KMS-11 (cell line): ENCODE results near the gene SRPRB.
A peak's percentile ranks its signal among the peaks of the same experiment; 100 is the strongest.

Source experiments
- H2AFZ ChIP-seq: fragments of 200-600 bp; sonication (generic); 2 replicates; pipeline ENCODE4 v1.6.1; 2016; ENCODE audit warnings: antibody characterized with exemption, mixed run types, low read depth
- H3K27ac ChIP-seq: fragments of 200-600 bp; sonication (generic); 2 replicates; pipeline ENCODE4 v1.6.1; 2016; ENCODE audit warnings: mild to moderate bottlenecking, mixed run types
- H3K27me3 ChIP-seq: fragments of 200-600 bp; sonication (generic); 2 replicates; pipeline ENCODE4 v1.6.1; 2017; ENCODE audit warnings: mild to moderate bottlenecking, low read depth, mixed run types, moderate library complexity; ENCODE audit not compliant: insufficient read depth
- H3K36me3 ChIP-seq: fragments of 200-600 bp; sonication (generic); 2 replicates; pipeline ENCODE4 v1.6.1; 2017; ENCODE audit warnings: mild to moderate bottlenecking, mixed run types; ENCODE audit not compliant: insufficient read depth
- H3K4me1 ChIP-seq: fragments of 200-600 bp; sonication (generic); 2 replicates; pipeline ENCODE4 v1.6.1; 2016; ENCODE audit warnings: mild to moderate bottlenecking, low read depth, mixed run types; ENCODE audit not compliant: poor library complexity, severe bottlenecking
- H3K4me2 ChIP-seq: fragments of 200-600 bp; sonication (generic); 2 replicates; pipeline ENCODE4 v1.7.0; 2016; ENCODE audit warnings: mild to moderate bottlenecking, mixed run types
- H3K4me3 ChIP-seq: fragments of 200-600 bp; sonication (generic); IDR thresholded peaks from 2 replicates; pipeline ENCODE4 v1.6.1; 2017; ENCODE audit warnings: low read depth, low read length, mixed read lengths; ENCODE audit not compliant: insufficient read depth
- H3K79me2 ChIP-seq: fragments of 200-600 bp; sonication (generic); 2 replicates; pipeline ENCODE4 v1.6.1; 2016; ENCODE audit warnings: low read depth, mixed run types; ENCODE audit not compliant: insufficient read depth
- H3K9ac ChIP-seq: fragments of 200-600 bp; sonication (generic); 2 replicates; pipeline ENCODE4 v1.6.1; 2016; ENCODE audit warnings: mild to moderate bottlenecking, mixed run types
- H4K20me1 ChIP-seq: fragments of 200-600 bp; sonication (generic); 2 replicates; pipeline ENCODE4 v1.6.1; 2016; ENCODE audit warnings: mild to moderate bottlenecking, mixed run types; ENCODE audit not compliant: insufficient read depth
- CTCF ChIP-seq: fragments of 200-600 bp; sonication (generic); conservative IDR thresholded peaks from 2 replicates; pipeline ENCODE4 v1.6.1; 2017; ENCODE audit warnings: low read depth, mild to moderate bottlenecking, antibody characterized with exemption, low read length, moderate library complexity, mixed read lengths

SRPRB gene

GRCh38 chr3:133797396-133798105 is 8.1 kb upstream of the SRPRB start:
- Histone ChIP-seq H3K4me2 (no peak overlapping the region), H3K27ac (no peak overlapping the region), H3K36me3 (no peaks in the 10 kb centered on the region), H3K27me3 (no peaks in the 10 kb centered on the region), H3K9ac (no peak overlapping the region), H3K4me1 (no peaks in the 10 kb centered on the region), H4K20me1 (no peaks in the 10 kb centered on the region), H3K79me2 (no peaks in the 10 kb centered on the region), H2AFZ (no peak overlapping the region), H3K4me3 (no peak overlapping the region)
- no peak for TF ChIP-seq CTCF

GRCh38 chr3:133799794-133800585 is 5.6 kb upstream of the SRPRB start:
- no peaks in the 10 kb centered on the region for H3K36me3 ChIP-seq
- no peaks in the 10 kb centered on the region for H3K27me3 ChIP-seq
- H3K27ac ChIP-seq: no peak overlapping the region
- H3K4me1 ChIP-seq: peaks cover 3% of the 10 kb centered on the region
- H3K9ac ChIP-seq: no peak overlapping the region
- no peaks in the 10 kb centered on the region for H3K79me2 ChIP-seq
- TF ChIP-seq CTCF: no peak
- no peak overlapping the region for H3K4me3 ChIP-seq
- H4K20me1 ChIP-seq: no peaks in the 10 kb centered on the region
- H2AFZ ChIP-seq: no peak overlapping the region
- no peak overlapping the region for H3K4me2 ChIP-seq

GRCh38 chr3:133803469-133803868 is 2.1 kb upstream of the SRPRB start:
- Histone ChIP-seq H2AFZ (no peak overlapping the region), H3K27me3 (no peaks in the 10 kb centered on the region), H3K79me2 (peaks cover 28% of the 10 kb centered on the region), H3K4me1 (peaks cover 26% of the 10 kb centered on the region), H3K4me3 (no peak overlapping the region), H4K20me1 (no peaks in the 10 kb centered on the region), H3K9ac (no peak overlapping the region), H3K27ac (no peak overlapping the region), H3K4me2 (no peak overlapping the region), H3K36me3 (no peaks in the 10 kb centered on the region; the same call in 1 of the 2 replicates)
- TF ChIP-seq CTCF: no peak

GRCh38 chr3:133804896-133805295 is 719 bp upstream of the SRPRB start:
- Histone ChIP-seq H3K4me1 (peaks cover 32% of the 10 kb centered on the region), H3K27ac (no peak overlapping the region), H2AFZ (peak overlapping the region; percentile 100), H3K79me2 (peaks cover 38% of the 10 kb centered on the region), H4K20me1 (no peaks in the 10 kb centered on the region), H3K4me2 (peak overlapping the region; percentile 99), H3K27me3 (no peaks in the 10 kb centered on the region), H3K4me3 (peak overlapping the region; percentile 29), H3K9ac (no peak overlapping the region), H3K36me3 (peaks cover under 1% of the 10 kb centered on the region; the same call in 1 of the 2 replicates)
- TF ChIP-seq CTCF: no peak
